CD4-positive, alpha-beta T cell treated with Interleukin-2 at 100 ng/mL for 4 hours (primary cell): ENCODE measurements around the gene EVX2.

Experiments
- DNase-seq: peaks from one replicate; pipeline ENCODE4 v3.0.0-alpha.2; 2020; ENCODE audit warnings: low spot score

EVX2 gene

DNA sequence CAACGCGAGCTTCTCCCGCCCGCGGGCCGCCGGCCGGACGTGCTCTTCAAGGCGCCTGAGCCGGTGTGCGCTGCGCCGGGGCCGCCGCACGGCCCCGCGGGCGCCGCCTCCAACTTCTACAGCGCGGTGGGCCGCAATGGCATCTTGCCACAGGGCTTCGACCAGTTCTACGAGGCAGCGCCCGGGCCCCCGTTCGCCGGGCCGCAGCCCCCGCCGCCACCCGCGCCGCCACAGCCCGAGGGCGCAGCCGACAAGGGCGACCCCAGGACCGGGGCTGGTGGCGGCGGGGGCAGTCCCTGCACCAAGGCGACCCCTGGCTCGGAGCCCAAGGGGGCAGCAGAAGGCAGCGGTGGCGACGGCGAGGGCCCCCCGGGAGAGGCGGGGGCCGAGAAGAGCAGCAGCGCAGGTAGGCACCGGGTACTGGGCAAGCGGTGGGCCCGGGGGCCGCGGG lies 24.0 kb upstream of the EVX2 start:
- DNase-seq, result no peak

DNA sequence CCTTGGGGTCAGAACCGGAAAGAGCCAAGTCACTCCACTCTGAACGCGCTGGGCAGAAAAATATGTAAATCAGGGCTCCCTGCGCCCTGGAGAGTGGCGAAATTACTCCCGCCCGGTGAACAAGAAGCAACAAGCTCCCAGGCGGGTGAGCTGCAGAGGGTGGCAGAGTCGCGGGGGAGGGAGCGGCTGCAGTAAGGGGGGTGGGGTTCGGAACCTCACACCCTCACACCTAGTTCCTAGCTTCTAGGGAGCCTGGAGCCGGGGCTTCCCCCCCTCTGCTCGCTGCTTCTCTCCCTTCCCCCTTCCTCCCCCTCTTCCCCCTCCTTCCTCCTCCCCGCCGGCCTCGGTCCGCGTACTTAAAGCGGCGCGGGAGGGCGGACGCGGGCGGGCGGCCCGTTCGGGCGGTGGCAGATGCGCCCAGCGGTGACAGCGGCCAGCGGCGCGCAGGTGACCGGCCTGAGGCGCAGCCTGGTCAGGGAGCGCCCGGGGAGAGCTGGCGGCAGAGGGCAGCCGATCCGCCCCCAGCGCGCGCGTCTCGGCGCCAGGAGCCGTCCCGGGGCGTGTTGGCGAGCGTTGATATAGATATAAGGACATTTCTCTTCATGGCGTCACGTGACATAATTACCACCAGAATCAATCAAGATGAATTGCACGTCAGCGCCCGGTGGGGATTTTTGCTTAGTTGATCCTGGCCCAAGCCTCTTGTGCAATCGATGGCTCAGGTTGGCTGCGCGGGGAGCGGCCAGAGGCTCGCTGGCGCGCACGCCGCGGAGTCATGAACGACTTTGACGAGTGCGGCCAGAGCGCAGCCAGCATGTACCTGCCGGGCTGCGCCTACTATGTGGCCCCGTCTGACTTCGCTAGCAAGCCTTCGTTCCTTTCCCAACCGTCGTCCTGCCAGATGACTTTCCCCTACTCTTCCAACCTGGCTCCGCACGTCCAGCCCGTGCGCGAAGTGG lies 23.1 kb upstream of the EVX2 start, which contains the start of gene HOXD11:
Gene HOXD11 (plus strand): TSS at position 700 of the 959 bp plus-strand sequence. CDS start 76 bp downstream, at position 776.
- DNase-seq, result no peak

DNA sequence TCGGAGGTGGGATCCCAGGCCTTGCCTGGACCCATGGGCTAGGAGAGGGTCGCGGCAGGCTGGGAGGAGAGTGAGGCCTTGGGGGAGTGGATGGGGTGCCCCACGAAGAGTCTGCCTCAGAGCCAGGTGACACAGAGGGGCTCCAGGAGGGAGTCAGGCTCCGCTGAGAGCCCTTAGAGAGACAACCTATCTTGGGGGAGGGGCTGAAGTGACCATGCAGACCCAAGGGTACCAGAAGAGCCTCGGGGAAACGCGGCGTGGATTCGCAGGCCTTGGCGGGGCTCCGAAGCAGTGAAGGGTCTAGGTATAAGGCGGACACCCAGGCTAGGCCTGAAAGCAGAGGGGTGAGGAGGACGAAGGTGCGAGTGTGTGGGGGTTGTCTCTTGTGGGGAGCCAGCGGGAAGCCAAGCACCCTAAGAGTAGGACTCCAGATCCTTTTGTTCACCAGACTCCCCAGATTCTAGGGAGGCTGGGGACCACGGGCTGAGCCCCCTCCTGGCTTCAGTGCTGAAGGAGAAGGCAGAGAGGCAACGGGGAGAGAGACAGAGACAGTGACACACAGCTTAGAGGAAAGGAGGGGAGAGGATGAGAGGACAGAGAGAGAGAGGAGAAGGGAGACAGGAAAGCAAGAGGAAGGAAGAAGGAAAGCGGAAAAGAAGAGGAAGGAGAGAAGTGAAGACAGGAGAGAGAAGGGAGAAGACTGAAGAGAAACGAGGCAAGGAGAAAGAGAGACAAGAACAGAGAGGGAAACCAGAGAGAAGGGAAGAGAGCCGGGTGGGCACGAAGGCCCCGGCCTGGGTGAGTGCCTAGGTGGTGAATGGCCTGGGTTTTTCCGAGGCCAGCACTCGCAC lies 22.2 kb upstream of the EVX2 start:
- no peak for DNase-seq

DNA sequence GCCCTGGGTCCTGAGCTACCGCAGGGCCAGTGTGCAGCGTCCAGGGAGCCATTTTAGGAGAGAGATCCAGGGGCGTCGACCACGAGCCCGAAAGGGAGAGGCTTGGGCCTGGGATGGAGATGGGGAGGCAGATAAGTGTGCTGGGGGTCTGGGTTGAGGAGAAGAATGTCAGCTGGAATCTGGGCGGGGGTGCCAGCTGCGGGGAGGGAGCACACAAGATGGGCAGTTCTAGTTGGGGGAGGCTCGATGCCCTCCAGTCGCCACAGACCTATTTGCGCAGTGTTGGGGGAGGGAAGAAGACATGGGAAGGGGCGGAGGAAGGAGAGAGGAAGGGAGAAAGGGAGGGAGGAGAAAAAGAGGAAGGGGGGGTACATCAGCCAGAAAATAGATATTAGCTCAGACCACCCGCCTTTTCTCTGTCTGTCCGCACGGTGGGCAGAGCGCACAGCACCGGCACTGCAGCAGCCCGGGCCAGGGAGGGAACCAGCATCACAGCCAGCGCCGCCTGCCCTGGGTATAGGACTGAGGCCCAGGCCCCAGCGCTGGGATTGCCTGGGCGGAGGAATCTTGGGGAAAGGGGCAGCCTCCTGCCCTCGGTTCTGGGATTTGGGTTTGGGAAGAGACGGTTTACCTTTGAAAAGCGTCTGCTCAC lies 21.4 kb upstream of the EVX2 start:
- no peak for DNase-seq

DNA sequence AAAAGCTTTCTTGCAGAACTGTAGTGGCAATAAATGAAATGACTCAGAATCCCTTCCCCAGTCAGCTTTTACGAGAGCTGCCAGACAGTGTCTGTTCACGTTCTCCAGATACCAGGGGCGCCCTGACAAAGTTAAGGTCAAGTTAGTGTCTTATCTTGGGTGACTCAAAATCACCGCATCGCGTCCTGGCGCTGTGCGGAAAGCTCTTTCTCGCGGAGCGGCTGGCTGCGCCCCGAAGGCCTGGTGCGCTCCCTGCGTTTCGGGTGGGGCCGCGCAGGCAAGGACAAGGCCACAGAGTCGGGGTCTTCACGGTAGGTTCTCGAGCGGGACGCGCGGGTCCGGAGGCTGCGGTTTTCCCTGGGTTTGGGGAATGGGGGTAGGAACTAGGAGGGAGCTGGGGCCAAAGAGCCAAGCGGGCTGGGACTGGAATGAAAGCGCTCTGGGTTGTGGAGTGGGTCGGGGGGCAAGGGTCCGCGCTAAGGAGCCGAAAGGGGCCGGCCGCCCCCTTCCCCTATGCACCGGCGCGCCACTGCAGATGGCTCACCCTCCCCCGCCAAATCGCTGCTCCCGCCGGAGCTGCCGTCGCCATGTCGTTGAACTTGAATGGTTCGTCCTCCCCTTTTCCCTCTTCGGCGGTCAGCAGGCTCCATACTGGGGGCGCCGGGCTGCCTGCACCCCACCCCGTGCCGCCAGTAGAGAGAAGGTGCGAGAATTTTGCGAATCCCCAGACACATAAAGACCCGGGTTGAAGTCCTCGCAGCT lies 20.7 kb upstream of the EVX2 start:
- DNase-seq, result no peak

DNA sequence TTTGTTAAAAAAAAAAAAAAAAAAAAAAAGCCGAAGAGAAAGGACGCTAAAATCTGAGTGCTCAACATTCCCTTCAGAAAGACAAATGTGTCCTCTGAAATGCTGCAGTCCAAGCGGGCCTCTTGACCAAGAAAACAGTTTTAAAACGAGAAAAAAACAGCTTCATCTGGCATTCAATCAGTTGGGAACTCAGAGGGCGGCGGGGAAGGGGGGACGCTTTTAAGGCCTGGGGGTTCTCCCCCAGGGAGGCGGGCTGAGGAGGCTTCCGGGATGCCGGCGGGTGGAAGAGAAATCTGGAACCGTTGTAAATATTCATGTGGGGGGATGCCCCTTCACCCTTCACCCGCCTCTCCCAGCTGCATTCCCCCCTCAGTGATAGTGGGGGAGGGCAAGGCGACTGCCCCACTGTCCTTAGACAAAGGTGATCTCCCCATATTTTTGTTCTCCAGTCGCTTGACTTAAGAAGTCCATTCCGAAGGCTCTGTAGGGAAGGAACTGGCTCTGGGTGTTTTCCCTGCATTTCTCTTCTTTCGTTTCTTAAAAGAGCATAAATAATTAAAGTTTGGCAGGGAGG lies 20.1 kb upstream of the EVX2 start:
- DNase-seq, result no peak

DNA sequence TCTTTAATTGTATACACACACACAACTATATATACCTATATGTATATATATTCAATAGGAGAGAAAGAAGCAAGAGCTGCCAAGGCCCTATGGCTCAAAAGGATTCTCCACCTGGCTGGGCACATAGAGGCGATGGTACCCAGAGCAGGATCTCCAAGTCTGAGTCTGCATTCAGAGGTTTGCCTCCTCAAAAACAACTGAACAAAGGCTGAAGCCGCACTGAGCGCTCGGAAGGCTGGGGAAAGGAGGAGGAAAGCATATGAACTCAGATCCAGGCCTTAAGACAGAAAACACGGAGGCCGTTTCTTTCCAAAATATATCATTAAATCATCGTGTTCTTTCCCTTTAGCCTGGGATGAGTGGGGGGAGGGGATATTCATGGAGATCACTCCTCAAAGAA lies 19.4 kb upstream of the EVX2 start:
- no peak for DNase-seq

DNA sequence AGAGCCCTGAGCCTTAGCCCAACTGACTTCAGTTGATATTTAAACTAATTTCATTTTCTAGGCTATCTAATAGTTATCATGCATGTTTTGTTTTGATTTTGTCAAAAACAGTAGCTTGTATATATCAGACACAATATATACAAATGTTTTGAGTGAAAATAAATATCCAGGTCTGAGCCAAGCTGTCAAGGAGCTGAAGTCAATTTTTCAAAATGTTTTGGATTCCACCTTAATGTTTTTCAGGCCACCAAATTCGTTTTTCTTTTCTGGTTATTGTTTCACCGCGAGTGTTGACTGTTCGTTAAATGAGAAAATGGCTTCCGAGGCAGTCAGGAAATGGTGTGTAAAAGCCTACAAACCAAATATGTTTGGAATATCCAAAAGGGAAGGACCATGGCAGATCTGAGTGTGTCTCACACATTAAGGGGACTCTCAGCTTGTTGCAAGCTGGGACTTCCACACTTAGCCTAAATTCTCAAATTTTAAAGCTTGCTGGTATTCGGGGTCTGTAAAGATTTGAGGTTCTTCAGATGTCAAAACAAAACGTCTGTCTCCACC lies 18.6 kb upstream of the EVX2 start:
- DNase-seq, result no peak

DNA sequence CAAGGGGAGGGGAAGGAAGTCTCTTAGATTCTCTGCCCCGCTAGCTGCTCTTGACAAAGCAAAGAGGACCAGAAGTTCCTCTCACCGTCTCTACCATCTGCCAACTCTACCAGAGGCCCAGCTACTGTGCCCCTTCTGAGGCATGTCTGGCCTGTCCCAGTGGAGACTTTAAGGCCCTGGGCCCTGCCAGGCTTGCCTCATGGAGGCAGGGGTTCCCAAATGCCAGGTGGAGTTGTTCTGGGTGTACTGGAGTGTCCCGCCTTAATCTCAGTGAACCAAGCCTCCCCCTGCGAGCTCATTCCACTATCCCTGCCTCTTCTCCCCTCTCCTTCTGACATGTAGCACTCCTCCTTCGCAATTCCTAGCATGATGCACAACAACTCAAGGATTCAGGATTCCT lies 18.1 kb upstream of the EVX2 start:
- no peak for DNase-seq

DNA sequence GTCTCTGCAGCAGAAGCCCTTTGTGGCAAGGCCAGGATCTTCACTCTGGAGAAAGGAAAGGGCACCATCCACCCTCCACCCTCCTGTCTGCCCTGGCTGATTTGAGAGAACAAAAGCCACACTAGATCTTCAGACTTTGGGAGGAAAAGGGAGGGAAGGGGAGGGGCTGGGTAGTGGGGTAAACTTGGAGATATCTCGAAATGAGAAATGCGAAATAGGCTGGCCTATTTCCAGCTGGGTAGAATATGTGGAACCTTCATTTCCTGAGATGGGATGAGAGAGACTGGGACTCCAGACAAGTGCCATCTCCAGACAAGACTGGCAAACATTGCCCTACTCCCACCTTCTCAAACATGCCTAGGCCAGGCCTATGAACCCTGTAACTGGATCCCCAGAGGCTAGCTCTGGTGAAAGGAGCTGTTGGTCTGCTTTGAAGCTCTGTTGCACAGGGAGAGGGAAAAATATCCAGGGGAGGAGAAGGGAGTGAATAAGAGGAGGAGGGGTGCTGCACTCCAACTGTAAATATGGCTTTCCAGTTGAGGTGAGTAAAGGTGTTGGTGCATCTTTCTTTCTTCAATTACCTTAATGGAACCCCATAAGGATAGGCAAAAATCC lies 17.6 kb upstream of the EVX2 start:
- no peak for DNase-seq

DNA sequence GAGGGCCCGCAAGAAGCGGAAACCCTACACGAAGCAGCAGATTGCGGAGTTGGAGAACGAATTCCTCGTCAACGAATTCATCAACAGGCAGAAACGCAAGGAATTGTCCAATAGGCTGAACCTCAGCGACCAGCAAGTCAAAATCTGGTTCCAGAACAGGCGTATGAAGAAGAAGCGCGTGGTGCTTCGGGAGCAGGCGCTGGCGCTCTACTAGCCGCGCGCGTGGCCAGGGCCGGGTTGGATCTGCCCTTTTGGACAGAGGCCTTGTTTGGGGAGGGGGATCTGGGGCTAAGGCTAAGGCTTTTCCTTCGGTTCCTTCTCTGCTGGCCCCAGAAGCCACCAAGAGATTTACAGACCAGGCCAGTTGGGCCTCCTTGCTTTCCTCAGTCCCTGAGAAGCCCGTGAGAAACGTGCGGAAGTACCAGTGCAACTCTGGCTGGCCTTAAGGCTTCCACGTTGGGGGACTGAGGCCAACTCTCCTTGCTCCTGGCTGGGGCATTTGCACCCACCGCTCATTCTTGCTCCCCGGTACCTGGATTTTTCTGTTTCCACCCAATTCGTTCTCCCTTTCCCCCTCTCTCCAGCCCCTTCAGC lies 16.9 kb upstream of the EVX2 start:
- DNase-seq, result no peak

DNA sequence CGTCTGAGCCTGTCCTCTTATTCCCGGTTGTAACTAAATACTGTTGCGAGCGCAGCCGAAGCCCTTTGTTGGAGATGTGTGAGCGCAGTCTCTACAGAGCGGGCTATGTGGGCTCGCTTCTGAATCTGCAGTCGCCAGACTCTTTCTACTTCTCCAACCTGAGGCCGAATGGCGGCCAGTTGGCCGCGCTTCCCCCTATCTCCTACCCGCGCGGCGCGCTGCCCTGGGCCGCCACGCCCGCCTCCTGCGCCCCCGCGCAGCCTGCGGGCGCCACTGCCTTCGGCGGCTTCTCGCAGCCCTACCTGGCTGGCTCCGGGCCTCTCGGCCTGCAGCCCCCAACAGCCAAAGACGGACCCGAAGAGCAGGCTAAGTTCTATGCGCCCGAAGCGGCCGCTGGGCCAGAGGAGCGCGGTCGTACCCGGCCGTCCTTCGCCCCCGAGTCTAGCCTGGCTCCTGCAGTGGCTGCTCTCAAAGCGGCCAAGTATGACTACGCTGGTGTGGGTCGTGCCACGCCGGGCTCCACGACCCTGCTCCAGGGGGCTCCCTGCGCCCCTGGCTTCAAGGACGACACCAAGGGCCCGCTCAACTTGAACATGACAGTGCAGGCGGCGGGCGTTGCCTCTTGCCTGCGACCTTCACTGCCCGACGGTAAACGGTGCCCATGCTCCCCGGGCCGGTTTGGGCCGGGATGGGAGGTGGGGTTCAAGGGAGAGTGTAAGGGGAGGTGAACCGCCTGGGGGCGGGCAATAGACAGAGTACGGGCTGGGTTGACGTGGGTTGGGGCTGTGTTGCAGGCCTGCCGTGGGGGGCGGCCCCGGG lies 16.2 kb upstream of the EVX2 start, which contains the start of gene HOXD12:
Gene HOXD12 (plus strand): TSS at position 68 of the 819 bp plus-strand sequence. CDS start 7 bp downstream, at position 75.
- no peak for DNase-seq

DNA sequence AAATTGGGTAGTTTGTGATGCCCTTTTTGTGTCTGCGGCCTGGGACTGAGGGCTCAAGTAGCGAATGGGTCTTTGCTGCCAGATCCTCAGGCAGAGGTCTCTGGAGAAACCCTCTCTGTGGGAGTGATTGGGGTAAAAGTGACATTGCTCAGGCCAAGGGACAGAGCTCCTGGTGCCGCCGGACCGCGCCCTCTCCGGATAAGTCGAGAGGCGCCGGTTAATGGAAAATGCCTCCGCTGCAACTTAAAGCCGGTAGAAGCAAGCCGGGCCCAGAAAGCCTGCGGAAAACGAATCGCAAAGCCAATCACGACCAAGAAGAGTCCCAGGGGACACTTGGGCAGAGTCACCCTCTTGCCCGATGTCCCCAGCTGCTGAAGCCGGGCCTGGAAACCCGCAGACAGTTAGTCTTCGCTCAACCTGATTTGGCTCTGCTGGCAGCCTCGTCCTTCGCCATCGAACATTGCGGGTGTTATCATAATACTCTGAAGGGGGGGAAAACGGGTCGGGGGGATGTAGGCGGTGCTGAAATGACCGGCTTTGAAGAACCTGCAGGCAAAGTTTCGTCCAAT lies 15.5 kb upstream of the EVX2 start:
- no peak for DNase-seq

DNA sequence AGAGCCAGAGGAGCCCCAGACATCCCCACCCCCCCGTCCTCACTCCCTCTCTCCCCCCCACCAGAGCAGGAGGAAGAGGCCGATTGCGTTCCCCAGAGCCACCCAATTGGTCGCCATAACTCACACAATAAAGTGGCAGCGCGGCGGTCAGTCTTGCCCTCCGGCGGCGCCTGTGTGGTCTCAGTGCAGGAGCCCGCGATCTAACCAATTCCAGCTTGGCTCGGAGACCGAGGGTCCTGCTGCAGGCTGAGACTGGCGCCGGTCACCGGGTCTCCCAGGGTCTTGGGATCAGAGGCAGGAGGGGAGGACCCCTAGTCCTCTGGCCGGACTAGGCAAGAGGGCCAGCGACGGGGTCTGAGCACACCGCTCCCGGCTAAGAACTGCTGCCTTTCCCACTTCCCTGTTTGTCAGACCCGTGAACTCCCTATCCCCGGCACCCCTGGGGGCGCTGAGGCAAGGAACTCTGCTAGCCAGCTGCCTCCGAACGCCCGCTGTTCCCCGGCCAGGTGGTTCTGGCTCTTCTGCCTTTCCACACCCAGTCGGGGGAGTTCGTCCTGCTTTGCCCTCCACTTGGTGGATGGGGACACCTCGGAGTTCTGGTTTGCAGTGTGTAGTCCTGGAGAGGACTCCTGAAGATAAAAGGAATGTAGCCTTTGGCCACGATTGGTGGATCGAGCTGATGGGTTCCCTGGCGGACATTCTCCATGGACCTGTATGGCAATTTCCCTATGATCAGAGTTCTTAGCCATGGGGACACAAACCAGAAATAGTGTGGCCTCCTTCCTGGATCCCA lies 14.8 kb upstream of the EVX2 start:
- no peak for DNase-seq

DNA sequence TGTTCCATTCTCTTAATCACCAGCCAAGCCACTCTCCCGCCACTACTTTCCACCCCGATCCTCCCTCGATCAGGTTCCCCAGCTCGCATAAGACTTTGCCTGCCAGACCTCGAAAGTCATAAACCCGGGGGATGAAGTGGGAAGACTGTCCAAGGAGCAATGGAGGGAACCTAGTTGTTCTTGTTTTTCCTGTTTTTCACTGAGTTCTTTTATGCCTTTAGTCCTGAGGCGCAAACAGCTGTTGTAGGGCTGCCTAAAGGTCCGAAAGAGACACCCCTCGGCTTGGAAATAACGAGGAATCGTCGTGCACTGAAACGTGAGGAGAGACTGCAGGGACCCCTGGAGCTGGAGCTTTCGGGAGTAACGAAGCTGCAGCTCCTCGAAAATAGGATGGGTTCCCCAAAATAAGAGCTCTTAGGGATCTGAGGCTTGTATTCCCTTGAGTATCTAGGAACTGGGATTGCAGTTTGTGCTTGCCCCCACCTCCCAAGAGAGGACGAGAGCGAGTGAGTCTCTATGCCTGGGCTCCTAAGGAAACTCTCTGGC lies 14.1 kb upstream of the EVX2 start:
- DNase-seq, result no peak

DNA sequence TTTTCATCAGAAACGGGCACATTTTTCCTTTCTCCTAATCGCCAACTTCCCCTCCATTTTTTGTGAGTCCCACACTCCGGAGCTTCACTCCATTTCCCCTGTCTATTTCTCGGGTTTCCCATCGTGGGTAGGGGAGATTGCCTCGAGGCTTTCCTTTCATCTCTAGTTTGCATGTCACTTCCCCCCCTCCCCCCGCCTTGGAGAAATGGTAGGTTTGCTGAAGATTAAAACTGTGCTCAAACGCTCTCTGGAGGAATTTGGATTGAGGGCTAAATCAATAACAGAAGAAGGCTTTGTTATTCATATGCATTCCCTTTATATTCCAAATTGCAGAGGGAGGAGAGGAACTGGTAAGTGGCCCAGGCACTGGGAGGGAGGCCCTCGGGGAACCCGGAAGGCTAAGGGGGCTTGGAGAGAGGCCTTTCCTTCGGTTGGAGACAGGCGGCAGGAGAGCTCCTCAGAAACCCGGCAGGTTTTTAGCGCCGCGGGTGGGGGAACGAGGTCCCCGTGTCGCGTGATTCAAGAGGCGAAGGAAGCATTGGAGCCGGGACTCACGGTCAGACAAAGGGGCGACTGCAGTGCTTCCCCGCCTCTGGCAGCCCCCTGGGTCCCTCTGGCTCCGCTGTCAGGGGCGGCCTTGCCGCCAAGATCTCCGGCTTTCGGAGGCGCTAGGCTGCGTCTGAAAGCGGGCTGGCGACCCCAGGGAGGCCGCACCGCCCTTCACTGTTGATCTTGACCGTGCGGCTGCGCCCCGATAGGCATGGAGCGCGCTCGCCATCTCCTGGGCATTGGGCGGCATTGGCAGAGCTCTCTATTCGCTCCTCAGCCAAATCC lies 13.4 kb upstream of the EVX2 start:
- DNase-seq, result peak; percentile 56
